Left lobe of liver (tissue), 2 donors: ENCODE data around the gene CD70. TPM values are rescaled to one million over a fixed set of nuclear protein-coding genes. Genes with fewer than 3 reads are reported as not detected.
A peak's percentile ranks its signal among the peaks of the same experiment; 100 is the strongest.
"Not testable (repeated sequence)": the region's sequence is repeated elsewhere in the genome, so short reads cannot be mapped to it uniquely, and the experiment has no call there.

Experiments
- ATAC-seq: fragments of 200-7000 bp; cut with Tn5 transposase; one replicate; pipeline ENCODE4 v1.9.1; 2020; ENCODE audit warnings: mild to moderate bottlenecking, moderate library complexity
- DNase-seq: peaks from one replicate; pipeline ENCODE4 v3.0.0-alpha.2; 2020; ENCODE audit warnings: low spot score
- total RNA-seq: library from RNA; stranded (reverse); gene quantifications from one replicate; pipeline ENCODE4 v1.2.1, GENCODE V29; 2021
- donor health status: DM: no; HTN: no; CAD: no; lungs with moderate emphysema.
- donor health status: DM: no; HTN: yes; CAD: no.

CD70 gene
- total RNA-seq, 1 donor from 2014 or later: 0.25 TPM

DNA sequence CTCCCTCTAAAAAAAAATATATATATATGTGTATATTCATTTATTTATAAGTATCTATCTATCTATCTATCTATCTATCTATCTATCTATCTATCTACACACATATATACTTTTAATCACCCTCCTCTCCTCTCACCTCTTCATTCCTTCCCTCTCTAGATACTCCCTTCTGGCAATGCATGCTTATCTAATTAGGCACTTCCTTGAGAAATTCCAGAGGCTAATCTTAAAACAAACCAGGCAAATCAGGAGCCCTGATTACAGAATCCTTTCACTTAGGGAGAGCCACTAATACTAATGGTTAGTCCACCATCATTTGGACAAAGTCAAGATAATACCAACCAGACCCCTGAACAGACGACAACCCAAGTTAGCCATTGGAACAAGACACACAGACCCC lies 17.6 kb downstream of the CD70 start:
- no peak for ATAC-seq
- no peak for DNase-seq

DNA sequence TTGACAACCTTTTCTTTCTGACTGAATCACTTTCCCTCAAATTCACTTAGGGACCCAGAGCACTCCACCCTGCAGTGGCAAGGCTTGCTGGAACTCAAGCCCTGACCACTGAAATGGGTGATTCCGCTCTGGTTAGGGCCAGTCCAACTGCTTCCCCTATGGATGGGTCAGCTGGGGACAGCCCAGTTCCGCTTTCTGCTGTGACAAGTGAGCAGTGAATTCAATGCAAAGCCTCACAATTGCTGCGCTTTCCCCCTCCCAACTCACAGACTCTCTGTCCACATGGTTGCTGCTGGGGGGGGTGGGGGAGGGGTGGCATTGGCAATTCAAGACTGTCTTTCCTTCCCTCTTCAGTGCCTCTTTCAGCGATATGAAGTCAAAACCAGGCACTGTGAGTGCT lies 18.7 kb downstream of the CD70 start:
- ATAC-seq (peak; percentile 45), DNase-seq (no peak)

- ATAC-seq (no peak), DNase-seq (no peak)
Measured at GRCh38 chr19:6571167-6571566, 19.8 kb downstream of the CD70 start.

GRCh38 chr19:6570764-6571163 lies 20.2 kb downstream of the CD70 start:
- ATAC-seq (no peak), DNase-seq (no peak)

GRCh38 chr19:6568816-6569215 lies 22.1 kb downstream of the CD70 start:
- no peak for ATAC-seq
- no peak for DNase-seq

- DNase-seq (no peak), ATAC-seq (no peak)
Measured at GRCh38 chr19:6568010-6568526, 22.9 kb downstream of the CD70 start.

DNA sequence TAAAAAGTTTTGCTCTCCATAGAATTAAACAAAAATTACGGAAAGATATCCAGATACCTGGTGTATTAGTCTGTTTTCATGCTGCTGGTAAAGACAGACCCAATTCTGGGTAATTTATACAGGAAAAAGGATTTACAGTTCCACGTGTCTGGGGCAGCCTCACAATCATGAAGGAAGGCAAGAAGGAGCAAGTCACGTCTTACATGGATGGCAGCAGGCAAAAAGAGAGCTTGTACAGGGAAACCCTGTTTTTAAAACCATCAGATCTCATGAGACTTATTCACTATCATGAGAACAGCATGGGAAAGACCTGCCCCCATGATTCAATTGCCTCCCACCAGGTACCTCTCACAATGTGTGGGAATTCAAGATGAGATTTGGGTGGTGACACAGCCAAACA lies 24.2 kb downstream of the CD70 start:
- not testable (repeated sequence) for DNase-seq

DNA sequence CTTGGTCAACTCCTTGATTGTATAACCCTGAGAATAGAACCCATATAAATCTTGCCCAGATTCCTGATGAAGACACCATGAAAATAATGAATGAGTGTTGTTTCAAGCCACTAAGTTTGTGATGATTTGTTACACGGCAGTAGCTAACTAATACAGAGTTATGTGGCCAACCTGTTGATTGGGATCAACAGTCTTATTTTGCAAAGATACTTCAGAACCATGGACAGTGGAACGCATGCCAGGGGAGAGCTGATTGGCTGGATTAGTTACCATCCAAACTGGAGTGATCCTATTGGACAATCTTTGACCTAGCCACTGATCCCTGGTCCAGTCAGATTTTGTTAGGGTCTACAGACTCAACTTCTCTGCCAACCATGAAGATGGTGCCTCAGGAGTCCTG lies 26.6 kb downstream of the CD70 start:
- no peak for ATAC-seq
- no peak for DNase-seq

More for the DNA sequence above, 24.2 kb downstream of the CD70 start:
- ATAC-seq: not testable (repeated sequence)

DNA sequence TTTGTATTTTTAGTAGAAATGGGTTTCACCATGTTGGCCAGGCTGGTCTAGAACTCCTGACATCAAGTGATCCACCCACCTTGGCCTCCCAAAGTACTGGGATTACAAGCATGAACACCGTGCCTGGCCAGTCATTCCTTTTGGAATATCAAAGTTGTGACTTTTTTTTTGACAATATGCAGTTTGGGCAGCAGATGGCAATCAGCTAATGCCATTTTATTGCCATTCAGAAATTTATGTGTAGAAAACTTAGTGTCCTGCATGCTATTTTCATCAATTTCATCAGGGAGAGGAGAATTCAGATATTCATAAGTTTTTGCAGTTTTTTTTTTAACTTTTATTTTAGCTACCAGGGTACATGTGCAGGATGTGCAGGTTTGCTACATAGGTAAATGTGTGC lies 28.5 kb downstream of the CD70 start:
- not testable (repeated sequence) for DNase-seq, ATAC-seq

GRCh38 chr19:6556480-6557195 lies 34.3 kb downstream of the CD70 start:
- ATAC-seq (no peak), DNase-seq (no peak)

- no peak for ATAC-seq
- DNase-seq: no peak
Measured at GRCh38 chr19:6556043-6556449, 34.9 kb downstream of the CD70 start.

DNA sequence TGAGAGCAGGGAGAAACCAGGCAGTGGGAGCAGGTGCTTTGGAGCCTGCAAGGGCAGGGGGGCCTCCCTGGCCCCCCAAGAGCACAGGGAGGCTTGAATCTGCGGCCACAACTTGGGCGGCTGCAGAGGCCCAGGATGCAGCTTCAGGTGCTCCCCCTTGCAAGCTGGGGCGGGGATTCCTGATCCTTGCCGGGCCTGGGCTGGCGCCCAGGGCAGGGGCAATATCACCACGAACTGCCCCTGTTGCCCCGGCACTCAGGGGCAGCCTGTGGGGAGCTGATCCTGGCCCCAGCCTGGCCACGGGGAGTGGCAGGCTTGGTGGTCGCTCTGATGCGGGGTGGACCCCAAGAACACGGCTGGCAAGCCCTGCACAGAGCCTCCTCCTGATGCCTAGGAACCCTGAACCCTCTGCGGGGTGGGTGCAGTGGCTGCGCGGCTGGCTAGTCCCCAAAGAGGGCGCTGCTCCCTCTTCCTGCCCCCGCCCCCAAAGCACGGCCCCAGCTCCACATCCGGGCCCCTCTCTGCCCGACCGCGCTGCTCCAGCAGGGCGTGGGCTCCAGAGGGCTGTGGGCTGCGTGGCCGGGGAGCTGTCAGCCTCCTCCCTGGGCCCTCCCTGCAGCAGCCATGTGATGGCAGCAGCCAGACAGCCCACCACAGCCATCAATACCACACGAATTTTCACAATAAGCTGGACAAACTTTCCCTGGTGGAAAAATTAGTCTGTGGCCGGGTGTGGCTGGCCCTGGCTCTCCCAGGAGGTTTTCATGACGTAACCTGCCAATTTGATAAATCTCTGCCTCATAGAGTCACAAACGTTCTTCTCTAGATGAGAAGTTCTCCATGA lies 39.1 kb downstream of the CD70 start:
- DNase-seq: no peak
- ATAC-seq: no peak

DNA sequence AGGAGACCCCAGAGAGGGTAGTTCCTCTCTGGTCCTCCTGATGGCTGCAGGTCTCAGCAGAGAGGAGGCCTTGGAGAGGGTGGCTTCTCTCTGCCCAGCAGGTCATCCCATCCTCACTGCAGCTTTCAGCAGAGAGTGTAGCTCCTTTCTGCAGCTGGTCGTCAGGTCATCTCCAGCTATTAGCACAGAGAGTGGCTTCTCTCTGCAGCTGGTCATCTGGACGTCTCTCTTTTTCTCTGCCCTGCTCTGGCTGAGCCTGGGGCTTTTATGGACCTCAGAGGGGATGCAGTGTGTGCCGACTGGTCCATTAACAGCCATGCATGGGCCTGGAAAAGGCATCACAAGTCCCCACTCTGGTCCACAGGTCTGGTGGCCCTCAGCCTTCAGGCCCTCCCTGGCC lies 39.9 kb downstream of the CD70 start:
- ATAC-seq (no peak), DNase-seq (no peak)

DNA sequence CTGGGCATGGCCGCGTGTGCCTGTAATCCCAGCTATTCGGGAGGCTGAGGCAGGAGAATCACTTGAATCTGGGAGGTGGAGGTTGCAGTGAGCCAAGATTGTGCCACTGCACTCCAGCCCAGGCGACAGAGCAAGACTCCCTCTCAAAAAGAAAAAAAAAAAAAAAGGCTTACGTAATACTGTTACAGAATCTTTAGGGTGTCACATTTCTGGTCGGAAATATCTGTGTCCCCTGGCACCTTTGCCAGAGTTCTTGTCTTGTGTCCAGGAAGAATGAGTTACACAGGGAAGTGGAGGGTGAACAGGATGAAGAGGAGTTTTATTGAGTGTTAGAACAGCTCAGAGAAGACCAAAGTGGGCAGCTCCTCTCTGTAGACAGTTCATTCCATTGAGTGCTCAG lies 40.3 kb downstream of the CD70 start:
- not testable (repeated sequence) for ATAC-seq, DNase-seq

GRCh38 chr19:6543866-6544347 lies 47.0 kb downstream of the CD70 start:
- ATAC-seq (no peak), DNase-seq (no peak)

DNA sequence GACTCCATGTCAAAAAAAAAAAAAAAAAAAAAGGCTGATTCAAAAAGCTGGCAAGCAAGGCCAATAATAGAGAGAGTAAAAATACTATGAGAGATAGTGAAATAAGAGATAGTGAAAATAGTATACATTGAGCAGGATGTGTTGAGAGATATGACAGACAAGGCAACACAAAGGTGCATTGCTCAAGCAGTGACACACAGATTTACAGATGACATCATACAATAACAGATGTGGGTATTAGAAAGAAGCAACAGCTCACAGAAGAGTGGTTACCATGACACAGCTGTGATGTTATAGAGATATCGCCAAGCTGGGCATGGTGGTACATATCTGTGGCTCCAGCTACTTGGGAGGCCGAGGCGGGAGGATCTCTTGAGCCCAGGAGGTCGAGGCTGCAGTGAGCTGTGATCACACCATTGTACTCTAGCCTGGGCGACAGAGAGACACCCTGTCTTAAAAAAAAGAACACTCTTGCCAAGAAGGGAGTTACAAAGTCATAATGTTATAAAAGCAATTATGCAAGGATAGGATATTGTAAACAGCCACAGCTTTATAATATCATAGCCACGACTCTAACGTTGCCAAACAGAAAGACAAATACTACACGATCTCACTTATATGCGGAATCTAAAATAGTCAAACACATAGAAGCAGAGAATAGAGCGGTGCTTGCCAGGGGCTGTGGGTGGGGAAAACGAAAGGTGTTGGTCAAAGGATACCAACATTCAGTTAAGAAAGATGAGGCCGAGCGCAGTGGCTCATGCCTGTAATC lies 49.8 kb downstream of the CD70 start:
- ATAC-seq (no peak), DNase-seq (no peak)

- no peak for ATAC-seq
- no peak for DNase-seq
Measured at GRCh38 chr19:6539514-6539913, 51.4 kb downstream of the CD70 start.
